ENCODE measurements around the gene RHBDF2.
"Not testable (repeated sequence)": the region's sequence is repeated elsewhere in the genome, so short reads cannot be mapped to it uniquely, and the experiment has no call there.

DNA sequence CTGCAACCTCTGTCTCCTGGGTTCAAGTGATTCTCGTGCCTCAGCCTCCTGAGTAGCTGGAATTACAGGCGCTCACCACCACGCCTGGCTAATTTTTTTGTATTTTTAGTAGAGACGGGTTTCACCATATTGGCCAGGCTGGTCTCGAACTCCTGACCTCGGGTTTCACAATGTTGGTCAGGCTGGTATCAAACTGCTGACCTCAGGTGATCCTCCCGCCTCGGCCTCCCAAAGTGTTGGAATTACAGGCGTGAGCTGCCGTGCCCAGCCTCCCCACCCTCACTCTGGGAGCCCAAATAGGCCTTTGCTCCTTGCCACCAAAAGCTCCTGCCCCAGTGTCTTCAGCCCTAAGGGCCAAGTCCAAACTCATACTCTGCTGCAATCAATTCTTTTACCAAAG is 20.5 kb upstream of the RHBDF2 start:
- TF ChIP-seq, protein P1, sequence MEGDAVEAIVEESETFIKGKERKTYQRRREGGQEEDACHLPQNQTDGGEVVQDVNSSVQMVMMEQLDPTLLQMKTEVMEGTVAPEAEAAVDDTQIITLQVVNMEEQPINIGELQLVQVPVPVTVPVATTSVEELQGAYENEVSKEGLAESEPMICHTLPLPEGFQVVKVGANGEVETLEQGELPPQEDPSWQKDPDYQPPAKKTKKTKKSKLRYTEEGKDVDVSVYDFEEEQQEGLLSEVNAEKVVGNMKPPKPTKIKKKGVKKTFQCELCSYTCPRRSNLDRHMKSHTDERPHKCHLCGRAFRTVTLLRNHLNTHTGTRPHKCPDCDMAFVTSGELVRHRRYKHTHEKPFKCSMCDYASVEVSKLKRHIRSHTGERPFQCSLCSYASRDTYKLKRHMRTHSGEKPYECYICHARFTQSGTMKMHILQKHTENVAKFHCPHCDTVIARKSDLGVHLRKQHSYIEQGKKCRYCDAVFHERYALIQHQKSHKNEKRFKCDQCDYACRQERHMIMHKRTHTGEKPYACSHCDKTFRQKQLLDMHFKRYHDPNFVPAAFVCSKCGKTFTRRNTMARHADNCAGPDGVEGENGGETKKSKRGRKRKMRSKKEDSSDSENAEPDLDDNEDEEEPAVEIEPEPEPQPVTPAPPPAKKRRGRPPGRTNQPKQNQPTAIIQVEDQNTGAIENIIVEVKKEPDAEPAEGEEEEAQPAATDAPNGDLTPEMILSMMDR (IDR thresholded peaks at IDR 0.05 in 4 of 5, conservative IDR thresholded peaks at IDR 0.05 in 1 of 5), result not testable (repeated sequence)
- TF ChIP-seq POLR2A (IDR thresholded peaks at IDR 0.05), result not testable (repeated sequence)
